Limb (tissue), 2 donors: Measurements from ENCODE around the gene ASCC1.

Source experiments
- DNase-seq, 2 donors: peaks; one replicate each; pipeline ENCODE4 v3.0.0-alpha.2; 2016; ENCODE audit errors: extremely low spot score in 2 of 2

The ASCC1 gene

DNA sequence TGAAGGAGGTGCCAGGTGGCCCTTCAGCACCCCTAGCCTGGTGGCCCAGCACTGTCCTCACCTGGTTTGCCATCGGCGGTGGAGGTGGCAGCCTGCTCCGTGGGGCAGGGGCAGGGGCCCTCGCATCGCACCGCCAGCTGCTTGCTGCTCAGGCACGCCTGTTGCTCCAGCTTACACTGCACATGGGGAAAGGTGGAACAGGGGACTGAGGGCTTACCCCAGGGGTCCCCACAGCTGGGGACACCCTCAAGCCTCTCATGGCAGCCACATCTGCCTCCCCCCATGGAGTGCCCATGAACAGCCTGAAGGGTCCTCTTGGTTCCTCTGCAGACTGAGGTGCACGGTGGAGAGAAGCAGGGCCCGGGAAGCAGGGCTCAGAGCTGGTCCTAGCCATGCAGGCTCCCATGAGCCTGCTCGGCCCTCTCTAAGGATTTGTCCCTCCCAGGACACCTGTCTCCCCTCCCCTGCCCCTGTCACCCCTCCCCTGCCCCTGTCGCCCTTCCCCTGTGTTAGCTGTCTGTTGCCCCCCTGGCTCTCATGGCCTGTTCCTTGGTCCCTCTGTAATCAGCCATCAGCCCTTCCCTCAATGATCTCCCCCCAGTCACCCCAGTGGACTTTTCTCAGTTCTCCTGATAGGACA, 147.8 kb downstream of the ASCC1 start:
- no peak for DNase-seq

DNA sequence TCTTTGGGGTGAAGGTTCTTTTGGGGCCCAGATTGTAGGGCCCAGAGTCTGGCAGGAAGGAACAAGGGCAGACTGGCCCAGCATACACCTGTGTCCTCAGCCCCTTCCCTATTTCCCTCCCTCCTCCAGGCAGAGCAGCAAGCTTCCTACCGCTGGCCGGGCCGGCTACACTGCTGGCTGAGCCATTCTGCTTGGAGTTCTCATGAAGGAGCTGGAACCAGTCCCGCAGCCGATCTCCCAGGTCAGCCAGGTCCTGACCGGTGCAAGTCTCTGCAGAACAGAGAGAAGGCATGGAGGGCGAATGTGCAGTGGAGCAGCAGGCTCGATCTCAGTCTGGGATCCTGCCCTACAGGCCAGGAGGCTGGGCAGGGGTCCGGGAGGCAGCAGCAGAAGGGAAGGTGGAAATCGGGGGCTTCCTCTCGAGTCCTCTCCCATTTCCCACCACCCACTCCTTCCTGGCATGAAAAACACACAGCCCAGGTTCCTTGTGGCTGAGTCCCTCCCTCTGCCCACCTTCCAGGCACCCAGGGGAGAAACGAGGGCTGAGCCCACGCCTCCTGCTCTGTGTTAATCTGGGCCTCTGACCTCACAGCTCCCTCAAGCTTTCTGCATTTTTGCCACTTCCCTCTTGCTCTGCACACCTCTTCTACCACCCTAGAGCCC, 148.5 kb downstream of the ASCC1 start:
- DNase-seq, result no peak

DNA sequence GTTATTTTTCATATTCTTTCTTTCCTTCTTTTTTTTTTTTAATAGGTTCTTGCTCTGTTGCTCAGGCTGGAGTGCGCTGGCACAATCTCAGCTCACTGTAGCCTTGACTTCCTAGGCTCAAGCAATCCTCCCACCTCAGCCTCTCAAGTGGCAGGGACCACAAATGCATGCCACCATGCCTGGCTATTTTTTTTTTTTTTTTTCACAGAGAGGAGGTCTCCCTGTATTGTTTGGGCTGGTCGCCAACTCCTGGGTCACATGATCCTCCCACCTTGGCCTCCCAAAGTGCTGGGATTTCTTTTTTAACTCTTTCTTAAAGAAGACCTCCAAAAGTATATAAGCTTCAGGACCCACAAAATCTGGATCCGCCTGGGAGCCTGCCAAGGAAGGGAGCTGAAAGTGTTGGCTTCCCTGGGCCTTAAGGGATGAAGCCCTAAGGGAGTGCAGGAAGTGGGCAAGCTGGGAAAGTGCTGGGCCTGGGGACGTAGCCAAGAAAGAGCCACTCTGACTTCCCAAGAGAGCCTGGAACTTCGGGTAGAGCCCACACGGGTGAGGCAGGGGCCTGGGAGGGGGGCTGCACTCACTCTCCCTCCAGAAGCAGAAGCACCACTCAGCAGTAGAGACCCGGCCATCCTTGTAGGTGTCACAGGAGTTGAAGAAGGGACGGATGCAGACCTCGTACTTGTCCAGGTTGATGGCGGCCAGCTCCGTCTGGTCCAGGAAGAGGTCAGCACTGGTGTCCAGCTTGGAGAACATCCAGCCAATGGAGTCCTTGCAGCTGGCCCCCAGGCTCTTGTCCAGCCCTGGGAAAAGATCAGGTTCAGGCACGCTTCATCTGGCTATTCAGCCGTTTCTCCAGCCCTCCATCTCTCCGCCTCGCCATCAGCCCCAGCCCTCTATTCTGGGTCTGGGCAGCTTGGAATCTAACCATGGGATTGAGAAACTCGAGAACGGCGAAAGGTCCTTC, 149.5 kb downstream of the ASCC1 start:
- no peak for DNase-seq

DNA sequence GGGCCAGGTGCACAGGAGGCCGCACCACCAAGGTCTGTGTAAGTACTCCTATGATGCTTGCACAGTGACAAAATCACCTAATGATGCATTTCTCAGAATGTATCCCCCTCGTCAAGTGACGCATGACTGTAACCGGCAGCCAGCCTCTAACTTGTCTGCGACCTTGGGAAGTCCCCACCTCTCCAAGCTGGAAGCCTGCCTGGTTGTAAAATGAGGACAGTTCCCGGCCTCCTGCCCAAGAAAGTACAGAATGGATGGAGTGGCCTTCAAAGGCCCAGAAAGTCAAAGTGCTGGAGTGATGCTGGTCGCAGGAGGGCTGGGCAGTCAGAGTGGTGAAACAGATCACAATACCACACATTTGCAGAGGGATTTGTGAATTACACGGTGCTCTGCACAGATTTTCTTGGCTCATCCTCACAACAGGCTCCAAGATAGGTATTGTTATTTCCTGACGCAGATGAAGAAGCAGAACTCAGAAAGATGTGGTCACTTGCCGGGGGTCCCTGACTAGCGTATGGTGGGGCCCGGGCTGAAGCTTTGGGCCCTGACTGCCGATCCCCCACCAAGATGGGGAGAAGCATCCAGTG, 150.5 kb downstream of the ASCC1 start:
- DNase-seq, result no peak

DNA sequence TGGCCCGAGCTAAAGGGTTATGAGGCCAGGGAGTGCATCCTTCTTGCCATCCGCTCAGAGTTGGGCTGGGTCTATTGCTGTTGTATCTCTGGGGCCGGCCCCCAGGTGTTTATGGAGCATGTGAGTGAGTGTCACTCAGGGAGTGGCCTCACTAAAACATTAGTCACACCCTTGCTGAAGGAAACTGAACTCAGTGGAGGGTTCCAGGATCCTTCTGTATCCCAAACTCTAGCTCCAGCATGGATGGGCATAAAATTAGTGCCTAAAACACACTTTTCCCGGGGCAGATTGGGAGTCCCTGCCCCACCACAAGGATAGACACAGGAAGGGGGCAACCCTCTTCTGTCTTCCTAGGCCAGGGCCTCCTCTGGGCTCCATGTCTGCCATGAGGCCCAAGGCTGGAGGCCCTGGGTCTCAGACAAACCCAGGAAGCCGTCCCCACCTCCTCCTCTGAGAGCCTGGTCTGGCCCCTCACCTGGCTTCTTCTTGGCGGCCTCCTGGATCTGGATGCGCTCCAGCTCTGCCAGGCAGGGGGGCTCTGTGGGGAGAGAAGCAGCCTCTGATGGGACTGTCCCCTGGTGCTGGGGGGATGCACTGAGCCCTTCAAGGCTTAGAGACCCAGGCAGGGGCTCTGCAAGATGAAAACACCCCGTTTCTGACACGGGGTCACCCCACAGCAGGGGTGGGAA, 152.2 kb downstream of the ASCC1 start:
- no peak for DNase-seq

- no peak for DNase-seq
These were observed 153.0 kb downstream of the ASCC1 start for GRCh38 chr10:72062832-72063702.

- DNase-seq, result no peak
These were observed 153.7 kb downstream of the ASCC1 start for GRCh38 chr10:72062382-72062781.

DNA sequence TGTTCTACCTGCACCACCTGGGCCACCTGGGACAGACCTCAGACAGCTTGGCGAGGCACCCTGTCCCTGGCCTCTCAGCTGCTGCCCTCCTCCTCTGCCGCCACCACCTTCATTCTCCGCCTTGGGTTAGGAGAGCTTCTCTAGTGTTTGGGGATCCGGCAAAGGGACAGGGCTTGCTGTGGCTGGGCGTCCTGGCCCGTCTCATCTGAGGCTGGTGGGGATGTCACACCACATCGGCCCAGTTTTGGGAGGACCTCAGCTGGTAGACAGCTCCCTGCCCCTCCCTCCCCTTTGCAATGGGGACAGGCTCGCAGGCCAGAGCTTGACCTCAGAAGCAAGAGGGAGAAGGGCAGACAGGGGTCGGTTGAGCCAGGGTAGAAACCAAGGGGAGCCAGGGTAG, 154.1 kb downstream of the ASCC1 start:
- no peak for DNase-seq

- DNase-seq, result no peak
These were observed 154.6 kb downstream of the ASCC1 start for GRCh38 chr10:72061491-72061890.

DNA sequence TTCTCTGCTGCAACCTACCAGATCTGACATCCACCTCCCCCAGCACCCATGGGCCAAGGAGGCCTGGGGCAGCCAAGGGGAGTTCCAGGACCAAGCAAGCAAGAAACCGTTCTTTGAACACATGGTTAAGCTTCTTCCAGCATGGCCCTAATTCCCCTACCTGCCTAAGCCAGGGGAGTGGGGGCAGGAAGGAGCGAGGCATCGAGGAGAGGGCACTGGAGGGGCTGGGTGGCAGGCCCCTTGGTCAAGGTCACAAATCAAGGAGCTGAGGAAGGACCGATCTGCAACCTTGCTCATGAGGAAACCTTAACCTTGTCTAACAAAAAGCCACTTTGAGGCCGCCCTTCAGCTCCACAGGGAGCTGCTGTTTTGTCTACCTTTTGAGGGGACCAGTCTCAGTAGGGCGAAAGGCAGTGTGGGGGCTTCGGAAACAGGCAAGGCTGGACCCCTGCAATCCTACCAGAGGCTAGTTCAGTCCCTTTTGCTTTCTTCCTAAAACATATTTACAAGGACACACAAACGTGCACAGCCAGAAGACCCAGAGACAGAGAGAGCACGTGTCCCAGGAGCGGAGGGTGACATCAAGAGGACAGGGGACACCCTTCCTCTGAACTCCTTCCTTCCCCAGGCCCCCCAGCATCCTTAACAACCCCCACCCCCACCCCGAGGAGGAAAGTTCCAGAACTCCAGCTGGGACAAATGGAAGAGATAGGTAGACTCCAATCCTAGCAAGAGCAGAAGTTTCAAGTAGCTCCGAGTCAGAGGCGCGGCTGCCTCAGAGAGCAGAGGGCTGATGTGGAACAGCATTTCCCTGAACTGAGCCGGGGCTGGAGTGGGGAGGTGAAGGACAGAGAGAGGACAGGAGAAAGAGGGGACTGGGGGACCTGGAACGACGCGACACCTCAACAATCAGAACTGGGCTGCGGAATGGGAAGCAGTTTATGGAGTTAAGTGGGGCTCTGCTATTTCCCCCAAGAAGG, 155.9 kb downstream of the ASCC1 start:
- DNase-seq, result no peak

GRCh38 chr10:72058989-72059842, 156.9 kb downstream of the ASCC1 start:
- DNase-seq, result no peak

- no peak for DNase-seq
These were observed 157.7 kb downstream of the ASCC1 start for GRCh38 chr10:72058347-72058898.

- DNase-seq, result no peak
These were observed 158.9 kb downstream of the ASCC1 start for GRCh38 chr10:72056932-72057751.

- no peak for DNase-seq
These were observed 160.0 kb downstream of the ASCC1 start for GRCh38 chr10:72056113-72056512.

- no peak for DNase-seq
These were observed 162.4 kb downstream of the ASCC1 start for GRCh38 chr10:72053690-72054089.

DNA sequence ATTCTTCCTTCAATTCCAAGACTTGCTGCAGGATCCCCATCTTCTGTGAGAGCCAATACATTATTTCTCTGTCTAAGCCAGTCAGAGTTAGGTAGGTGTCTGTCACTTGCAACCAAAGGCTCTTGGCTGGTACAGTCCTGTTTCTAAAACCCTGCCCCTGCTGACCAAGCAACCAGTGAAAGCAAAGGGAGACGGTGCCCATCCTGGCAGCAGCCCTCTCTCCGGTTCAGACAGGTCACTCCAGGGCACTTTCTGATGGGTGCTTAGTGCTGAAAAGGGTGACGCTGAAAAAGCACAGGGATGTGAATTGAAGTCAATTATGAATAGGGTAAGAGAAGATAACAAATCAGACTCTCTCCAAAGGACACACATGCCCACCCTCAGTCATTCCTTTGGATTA, 165.2 kb downstream of the ASCC1 start:
- DNase-seq, result no peak
